ENCODE data around the gene TTC39A. TPM values are rescaled to one million over a fixed set of nuclear protein-coding genes. Genes with fewer than 3 reads are reported as not detected.

TTC39A gene
- total and polyA plus RNA-seq, 8 donors: 8.3 to 159 (median 32.4) TPM

GRCh38 chr1:51298322-51298705, 32.0 kb downstream of the TTC39A start:
- no peak for TF ChIP-seq EP300 (IDR thresholded peaks at IDR 0.05)
- TF ChIP-seq POLR2A (IDR thresholded peaks at IDR 0.05): no peak
- TF ChIP-seq POLR2AphosphoS5 (IDR thresholded peaks at IDR 0.05): no peak
- TF ChIP-seq CTCF (IDR thresholded peaks at IDR 0.05): no peak
- DNase-seq: no peak
- intact Hi-C loops (cut with DNase I; ENCODE audit: low total_unique reads): no loop called here
- Histone ChIP-seq H3K4me1 (peaks cover 10 to 22% (median 18%) of the 10 kb centered on the region in 4 donors), H3K4me3 (no peak overlapping the region), H3K27ac (no peak overlapping the region), H3K9me3 (peaks cover 0 to 7% (median 0%) of the 10 kb centered on the region in 4 donors), H3K27me3 (no peaks in the 10 kb centered on the region), H3K36me3 (peaks cover 0 to 6% (median 0%) of the 10 kb centered on the region in 4 donors)
- 90 to 95% (median 91%) methylated on average over 4 of the region's 4 CpGs for WGBS, 5 donors

GRCh38 chr1:51297401-51298321, 32.7 kb downstream of the TTC39A start:
- Histone ChIP-seq H3K4me3 (peak overlapping the region; percentile 43 to 52 (median 44)), H3K27ac (peak overlapping the region in 2 of 5 donors; percentile 33 to 56), H3K4me1 (peaks cover 10 to 18% (median 15%) of the 10 kb centered on the region in 4 donors), H3K36me3 (peaks cover 0 to 6% (median 0%) of the 10 kb centered on the region in 4 donors), H3K27me3 (no peaks in the 10 kb centered on the region), H3K9me3 (peaks cover 0 to 7% (median 0%) of the 10 kb centered on the region in 4 donors)
- TF ChIP-seq EP300 (IDR thresholded peaks at IDR 0.05) (no peak), POLR2AphosphoS5 (IDR thresholded peaks at IDR 0.05) (no peak), POLR2A (IDR thresholded peaks at IDR 0.05) (no peak), CTCF (IDR thresholded peaks at IDR 0.05) (no peak)
- no peak for DNase-seq
- WGBS, 5 donors: 76 to 81% (median 81%) methylated on average over 25 of the region's 25 CpGs
- intact Hi-C loops (cut with DNase I; ENCODE audit: low total_unique reads): no loop called here

- peaks cover 0 to 5% (median 0%) of the 10 kb centered on the region in 4 donors for H3K36me3 ChIP-seq
- peak; percentile 88 to 95 for DNase-seq
- H3K27ac ChIP-seq: peak overlapping the region in 4 of 5 donors; percentile 10 to 61 (median 44)
- no peaks in the 10 kb centered on the region for H3K27me3 ChIP-seq
- peaks cover 0 to 7% (median 0%) of the 10 kb centered on the region in 4 donors for H3K9me3 ChIP-seq
- WGBS, 5 donors: 20 to 34% (median 29%) methylated on average over 28 to 33 of the region's 33 CpGs
- intact Hi-C loops (cut with DNase I; ENCODE audit: low total_unique reads): no loop called here
- peaks cover 10 to 18% (median 15%) of the 10 kb centered on the region in 4 donors for H3K4me1 ChIP-seq
- peak overlapping the region; percentile 43 to 52 (median 44) for H3K4me3 ChIP-seq
- TF ChIP-seq POLR2AphosphoS5 (IDR thresholded peaks at IDR 0.05): peak in 1 of 3 donors; percentile 80
- TF ChIP-seq EP300 (IDR thresholded peaks at IDR 0.05): no peak
- peak in 5 of 7 experiments; percentile 81 to 97 (median 92) for TF ChIP-seq CTCF (IDR thresholded peaks at IDR 0.05)
Measured at GRCh38 chr1:51296383-51297357, 33.7 kb downstream of the TTC39A start.

- H3K4me3 ChIP-seq: no peak overlapping the region
- H3K9me3 ChIP-seq: peaks cover 0 to 7% (median 0%) of the 10 kb centered on the region in 4 donors
- TF ChIP-seq CTCF (IDR thresholded peaks at IDR 0.05): no peak
- no peak for TF ChIP-seq POLR2AphosphoS5 (IDR thresholded peaks at IDR 0.05)
- TF ChIP-seq POLR2A (IDR thresholded peaks at IDR 0.05): no peak
- no peak for TF ChIP-seq EP300 (IDR thresholded peaks at IDR 0.05)
- DNase-seq: peak in 1 of 2 donors; percentile 13
- H3K27ac ChIP-seq: no peak overlapping the region
- H3K4me1 ChIP-seq: peaks cover 10 to 18% (median 15%) of the 10 kb centered on the region in 4 donors
- intact Hi-C loops (cut with DNase I; ENCODE audit: low total_unique reads): no loop called here
- H3K27me3 ChIP-seq: no peaks in the 10 kb centered on the region
- WGBS, 5 donors: 88 to 93% (median 92%) methylated on average over 17 of the region's 17 CpGs
- H3K36me3 ChIP-seq: no peaks in the 10 kb centered on the region
Measured at GRCh38 chr1:51295926-51296325, 34.4 kb downstream of the TTC39A start.
